MM.1S (cell line): Measurements from ENCODE around the gene DACH1.

Source experiments
- CTCF ChIP-seq: fragments of 300-600 bp; sonication (generic); IDR thresholded peaks from 2 replicates; pipeline ENCODE4 v1.5.1; 2016; ENCODE audit warnings: antibody characterized with exemption, low read length, mixed read lengths
- EZH2phosphoT487 ChIP-seq: fragments of 300-600 bp; sonication (generic); IDR thresholded peaks from 2 replicates; pipeline ENCODE4 v1.6.1; 2018; ENCODE audit warnings: antibody characterized with exemption, low read length

- TF ChIP-seq CTCF, result no peak
- no peak for TF ChIP-seq EZH2phosphoT487
These were observed 69.5 kb downstream of the DACH1 start for GRCh38 chr13:71797517-71797916.
